Measurements from ENCODE around the gene CAB39. TPM values are rescaled to one million over a fixed set of nuclear protein-coding genes. Genes with fewer than 3 reads are reported as not detected.

CAB39 gene
- total RNA-seq, 1 experiment from 2014 or later = 86.1 TPM

GRCh38 chr2:230798769-230799399 lies 86.2 kb downstream of the CAB39 start:
- Histone ChIP-seq H3K27me3 (ENCODE audit: insufficient read depth, low read depth) (no peaks in the 10 kb centered on the region), H3K27ac (peak overlapping the region; percentile 30), H3K9me2 (ENCODE audit: insufficient read depth) (no peaks in the 10 kb centered on the region), H2AFZ (no peak overlapping the region), H3K4me3 (no peak overlapping the region), H3F3A (ENCODE audit: insufficient read depth, low read depth) (peaks cover 51% of the 10 kb centered on the region), H3K79me2 (ENCODE audit: low read depth) (peaks cover 59% of the 10 kb centered on the region), H4K20me1 (ENCODE audit: insufficient read depth) (no peaks in the 10 kb centered on the region), H3K36me3 (ENCODE audit: low read depth) (peaks cover 50% of the 10 kb centered on the region), H3K9me3 (ENCODE audit: insufficient read depth, low read depth) (no peaks in the 10 kb centered on the region), H3K4me1 (replicated peaks; ENCODE audit: insufficient read depth) (peaks cover 47% of the 10 kb centered on the region), H3K4me2 (peak overlapping the region; percentile 26; the same call in 1 of the 2 replicates)
- CTCF ChIA-PET = interaction anchor here (0.6 to 1.3 kb wide), 9 partner anchors 17 to 130 kb away, joined by 3 to 6 read pairs (median 3); no protein-coding TSS in a partner anchor
- intact Hi-C loops (cut with micrococcal nuclease; ENCODE audit: unreplicated experiment) = loop anchor here (2.0 to 5.0 kb wide), 4 partner anchors 42 to 577 kb away; no protein-coding TSS in a partner anchor
- DNase-seq = peak in 1 of 2 experiments; percentile 70
- no TSS peak for BruUV-seq (replicated peaks)
- POLR2A ChIA-PET (ENCODE audit: unreplicated experiment) = interaction anchor here (0.6 to 0.7 kb wide), 5 partner anchors 18 to 333 kb away, joined by 3 to 14 read pairs (median 7); no protein-coding TSS in a partner anchor
- no peak for TF ChIP-seq EZH2 (IDR thresholded peaks at IDR 0.05; ENCODE audit: low read depth)
- TF ChIP-seq CTCF (conservative IDR thresholded peaks at IDR 0.05) = peak; percentile 82

GRCh38 chr2:230805353-230806017 lies 92.8 kb downstream of the CAB39 start:
- Histone ChIP-seq H3K4me2 (no peak overlapping the region), H3K4me1 (replicated peaks; ENCODE audit: insufficient read depth) (no peaks in the 10 kb centered on the region), H3F3A (ENCODE audit: insufficient read depth, low read depth) (peaks cover 8% of the 10 kb centered on the region; the same call in 1 of the 2 replicates), H3K9me3 (ENCODE audit: insufficient read depth, low read depth) (no peaks in the 10 kb centered on the region), H3K27ac (no peak overlapping the region), H4K20me1 (ENCODE audit: insufficient read depth) (no peaks in the 10 kb centered on the region), H3K9me2 (ENCODE audit: insufficient read depth) (no peaks in the 10 kb centered on the region), H3K36me3 (ENCODE audit: low read depth) (peaks cover 21% of the 10 kb centered on the region; the same call in 1 of the 2 replicates), H3K27me3 (ENCODE audit: insufficient read depth, low read depth) (no peaks in the 10 kb centered on the region), H2AFZ (no peak overlapping the region), H3K4me3 (no peak overlapping the region), H3K79me2 (ENCODE audit: low read depth) (peaks cover 7% of the 10 kb centered on the region; the same call in 1 of the 2 replicates)
- ChIA-PET CTCF (no interaction called here), POLR2A (ENCODE audit: unreplicated experiment) (interaction anchor here (0.6 kb wide), 1 partner anchor 265 kb away, joined by 3 read pairs; no protein-coding TSS in a partner anchor)
- intact Hi-C loops (cut with micrococcal nuclease; ENCODE audit: unreplicated experiment) = no loop called here
- TF ChIP-seq CTCF (conservative IDR thresholded peaks at IDR 0.05) (no peak), EZH2 (IDR thresholded peaks at IDR 0.05; ENCODE audit: low read depth) (no peak)
- DNase-seq = no peak
- no TSS peak for BruUV-seq (replicated peaks)

DNA sequence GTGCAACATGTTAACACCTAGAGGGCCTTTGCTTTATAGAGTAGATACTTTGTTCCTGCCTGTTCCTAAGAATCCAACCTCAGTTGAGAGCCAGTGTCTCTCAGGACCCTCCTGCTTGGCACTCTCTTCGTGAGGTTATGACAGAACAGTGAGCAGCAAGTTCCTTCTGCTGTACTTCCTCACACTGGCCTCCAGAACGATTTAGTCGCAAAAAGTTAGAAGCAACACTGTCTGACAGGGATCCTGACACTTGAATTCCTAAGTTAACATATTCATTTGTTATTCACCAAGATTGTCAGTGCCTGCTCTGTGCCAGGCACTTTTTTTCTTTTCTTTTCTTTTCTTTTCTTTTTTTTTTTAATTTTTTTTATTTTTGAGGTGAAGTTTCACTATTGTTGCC lies 95.1 kb downstream of the CAB39 start:
- no peaks in the 10 kb centered on the region for H3K79me2 ChIP-seq (ENCODE audit: low read depth)
- no peak overlapping the region for H2AFZ ChIP-seq
- DNase-seq = no peak
- POLR2A ChIA-PET (ENCODE audit: unreplicated experiment) = no interaction called here
- H3K4me3 ChIP-seq = no peak overlapping the region
- H3K36me3 ChIP-seq (ENCODE audit: low read depth) = peaks cover 17% of the 10 kb centered on the region; the same call in 1 of the 2 replicates
- no peak overlapping the region for H3K27ac ChIP-seq
- no peaks in the 10 kb centered on the region for H3K4me1 ChIP-seq (replicated peaks; ENCODE audit: insufficient read depth)
- H3K4me2 ChIP-seq = no peak overlapping the region
- peaks cover 21% of the 10 kb centered on the region; the same call in 1 of the 2 replicates for H3F3A ChIP-seq (ENCODE audit: insufficient read depth, low read depth)
- no peaks in the 10 kb centered on the region for H3K9me2 ChIP-seq (ENCODE audit: insufficient read depth)
- CTCF ChIA-PET = no interaction called here
- no peaks in the 10 kb centered on the region for H3K27me3 ChIP-seq (ENCODE audit: insufficient read depth, low read depth)
- no peak for TF ChIP-seq CTCF (conservative IDR thresholded peaks at IDR 0.05)
- no peak for TF ChIP-seq EZH2 (IDR thresholded peaks at IDR 0.05; ENCODE audit: low read depth)
- H4K20me1 ChIP-seq (ENCODE audit: insufficient read depth) = no peaks in the 10 kb centered on the region; the same call in 1 of the 2 replicates
- no TSS peak for BruUV-seq (replicated peaks)
- intact Hi-C loops (cut with micrococcal nuclease; ENCODE audit: unreplicated experiment) = no loop called here
- H3K9me3 ChIP-seq (ENCODE audit: insufficient read depth, low read depth) = no peaks in the 10 kb centered on the region

Measured in PC-9 (cell line).